Skin of body (tissue), 2 donors: Measurements from ENCODE around the gene ACSL6. TPM values are rescaled to one million over a fixed set of nuclear protein-coding genes. Genes with fewer than 3 reads are reported as not detected.

Source experiments
- DNase-seq: peaks from one replicate; lab custom pipeline; 2025; lab: John Stamatoyannopoulos, UW
- total RNA-seq: library from RNA; depleted of rRNA; stranded (reverse); fragments of >200 nt; gene quantifications from one replicate; pipeline ENCODE4 v1.2.3, GENCODE V29; 2014

Gene ACSL6
- total RNA-seq, 1 donor from 2014 or later: 3.7 TPM

- DNase-seq: no peak
Observed at GRCh38 chr5:131979816-131980215, 31.6 kb downstream of the ACSL6 start.

GRCh38 chr5:131977212-131977604, 34.2 kb downstream of the ACSL6 start:
- DNase-seq: no peak

GRCh38 chr5:131976414-131977211, 34.8 kb downstream of the ACSL6 start:
- no peak for DNase-seq

GRCh38 chr5:131974956-131975726, 36.3 kb downstream of the ACSL6 start:
- DNase-seq: no peak

GRCh38 chr5:131974622-131974955, 36.9 kb downstream of the ACSL6 start:
- no peak for DNase-seq

DNA sequence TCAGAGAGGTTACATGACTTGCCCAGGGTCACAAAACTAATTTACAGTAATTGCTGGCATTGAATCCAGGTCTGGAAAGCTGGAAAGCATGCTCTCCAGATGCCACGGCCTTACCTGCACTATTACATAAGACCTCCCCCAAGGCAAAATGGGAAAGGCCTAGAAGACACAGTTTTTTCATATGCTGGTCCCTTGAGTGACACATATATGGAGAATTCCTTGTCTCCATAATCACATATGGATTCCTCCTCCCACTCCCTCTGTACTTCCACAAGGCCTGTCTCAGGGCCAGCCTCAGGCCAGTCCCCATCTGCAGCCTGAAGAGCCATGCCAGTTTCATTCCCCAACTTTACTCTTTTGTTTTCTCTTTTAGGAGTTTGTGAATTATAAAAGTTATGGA, 37.4 kb downstream of the ACSL6 start:
- DNase-seq: no peak

DNA sequence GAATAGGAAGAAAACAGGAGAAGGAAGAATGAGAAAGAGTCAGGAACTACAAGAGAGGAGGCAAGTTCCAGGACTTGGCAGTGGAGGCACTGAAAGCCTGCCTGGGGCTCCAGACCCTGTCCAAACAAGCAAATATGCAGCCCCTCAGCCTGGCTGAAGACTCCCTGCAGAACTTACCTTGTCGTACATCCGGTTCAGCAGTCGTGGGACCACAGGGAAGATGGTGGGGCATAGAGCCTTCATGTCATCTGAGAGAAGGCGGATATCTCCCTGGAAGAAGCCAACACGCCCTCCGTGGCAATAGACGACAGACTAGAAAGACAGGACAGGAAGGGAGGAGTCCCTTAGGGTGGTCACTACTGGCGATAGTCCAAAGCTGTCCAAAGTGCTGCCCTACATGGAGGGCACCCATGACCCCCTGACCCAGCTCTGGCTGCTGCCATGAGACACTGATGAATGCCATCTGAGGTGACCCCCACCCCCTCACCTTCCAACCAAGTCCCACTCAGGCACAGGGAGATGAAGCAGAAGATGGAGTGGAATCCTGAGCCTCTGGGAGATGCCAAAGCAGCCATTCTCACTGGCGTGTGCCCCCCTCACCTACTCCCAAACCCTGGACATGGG, 38.3 kb downstream of the ACSL6 start:
- DNase-seq: no peak

- DNase-seq: no peak
Observed at GRCh38 chr5:131968396-131968954, 43.0 kb downstream of the ACSL6 start.

DNA sequence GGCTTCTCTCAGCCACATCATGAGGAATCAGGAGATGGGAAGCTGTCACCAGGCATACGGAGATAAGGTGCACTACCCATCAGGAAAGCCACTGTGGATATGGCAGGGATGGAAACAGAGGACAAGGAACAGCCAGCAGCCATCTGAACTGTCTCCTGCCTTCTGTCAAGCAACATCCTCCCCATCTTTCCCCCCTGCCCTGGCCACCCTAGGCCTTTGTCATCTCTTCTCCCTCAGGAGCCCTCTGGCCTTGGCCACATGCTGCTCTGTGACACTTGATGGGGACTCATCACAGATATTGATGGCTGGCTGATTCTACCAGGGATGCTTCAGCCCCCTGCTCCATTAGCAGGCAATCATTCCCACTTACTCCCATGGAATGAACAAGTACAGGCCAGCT, 44.9 kb downstream of the ACSL6 start:
- DNase-seq: no peak

GRCh38 chr5:131965826-131966415, 45.5 kb downstream of the ACSL6 start:
- no peak for DNase-seq

- no peak for DNase-seq
Observed at GRCh38 chr5:131959906-131960305, 51.6 kb downstream of the ACSL6 start.

DNA sequence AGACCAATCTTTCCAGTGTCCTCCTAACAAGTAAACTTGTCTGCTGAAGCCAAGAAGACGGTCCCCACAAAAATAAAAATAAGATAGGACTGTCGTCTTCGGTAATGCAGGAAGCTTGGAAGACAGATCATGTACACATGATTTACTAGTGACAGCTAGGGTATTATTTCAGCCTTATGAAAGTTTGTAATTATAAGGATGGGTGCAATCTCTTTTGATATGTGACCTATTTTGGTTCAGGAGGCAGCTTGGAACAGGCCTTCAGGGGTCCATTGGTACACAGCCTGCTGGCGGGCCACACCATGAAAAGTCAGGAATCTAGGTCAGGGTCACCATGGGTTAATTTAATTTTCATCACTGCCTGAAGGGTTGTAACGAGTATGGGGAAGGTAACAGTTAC, 52.3 kb downstream of the ACSL6 start:
- no peak for DNase-seq

DNA sequence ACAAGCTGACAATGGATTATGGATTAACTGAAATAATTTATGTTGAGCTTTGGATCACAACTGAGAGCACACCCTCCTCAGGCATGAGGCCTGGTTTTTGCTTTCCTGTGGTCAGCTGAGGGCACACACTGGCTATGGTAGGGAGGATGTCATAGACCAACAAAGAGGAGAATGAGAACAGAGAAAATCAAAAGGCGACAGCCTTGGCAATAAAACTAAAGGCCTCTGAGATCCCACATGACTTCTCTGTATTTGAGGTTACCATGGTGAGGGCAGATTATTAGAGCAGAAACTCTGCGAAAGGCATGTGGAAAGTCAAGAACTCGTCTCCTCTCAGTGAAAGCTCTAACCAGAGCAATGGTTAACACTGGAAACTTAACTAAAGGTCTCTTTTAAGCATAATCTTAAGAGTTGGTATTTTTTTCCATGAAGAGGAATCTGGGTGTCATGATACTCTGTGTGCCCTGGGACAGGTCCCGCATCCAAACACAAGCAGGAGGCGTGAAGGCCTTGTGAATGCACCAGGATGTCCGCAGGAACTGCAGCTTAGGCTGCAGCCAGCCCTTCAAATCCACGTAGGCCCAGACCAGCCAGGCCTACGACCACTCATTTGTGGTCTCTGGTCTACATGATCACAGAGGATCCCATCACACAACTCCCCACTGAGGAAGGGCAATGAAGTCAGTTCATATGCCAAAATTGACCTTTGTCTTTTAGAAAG, 53.6 kb downstream of the ACSL6 start:
- DNase-seq: no peak

DNA sequence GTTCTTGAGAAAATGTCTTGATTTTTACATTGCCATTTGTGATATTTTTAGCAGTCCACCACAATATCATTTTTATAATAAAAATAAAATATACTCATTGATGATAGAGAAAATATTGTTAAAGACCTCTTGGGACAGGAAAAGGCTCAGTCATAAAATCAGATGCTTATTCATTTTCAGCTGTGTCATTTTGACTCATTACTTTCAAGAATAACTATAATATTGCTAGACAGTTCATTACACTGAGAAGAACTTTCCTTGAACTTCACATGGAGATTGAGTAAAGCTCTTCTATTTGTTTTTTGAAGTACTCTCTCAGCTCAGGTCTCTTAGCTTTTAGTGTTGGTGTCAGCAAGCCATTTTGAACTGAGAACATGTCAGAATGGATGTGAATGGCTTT, 57.5 kb downstream of the ACSL6 start:
- no peak for DNase-seq

- peak; percentile 58 for DNase-seq
Observed at GRCh38 chr5:131952301-131952857, 59.1 kb downstream of the ACSL6 start.

DNA sequence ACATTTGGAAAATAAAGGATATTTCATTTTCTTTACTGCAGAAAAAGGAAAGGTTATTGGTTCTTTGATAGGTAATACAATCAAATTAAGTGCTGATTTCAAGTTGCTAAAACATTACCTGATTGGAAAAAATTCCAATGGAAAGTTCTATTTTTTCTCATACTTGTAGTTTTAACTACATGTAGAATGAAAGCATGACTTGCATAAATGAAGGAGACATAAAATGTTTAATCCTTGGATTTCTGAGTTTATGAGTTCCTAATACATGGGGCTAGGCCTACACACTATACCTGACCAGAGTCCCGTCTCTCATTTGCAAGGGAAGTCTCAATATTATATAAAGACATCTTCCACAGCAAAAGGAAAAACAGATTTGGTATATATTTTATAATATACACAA, 60.8 kb downstream of the ACSL6 start:
- no peak for DNase-seq

DNA sequence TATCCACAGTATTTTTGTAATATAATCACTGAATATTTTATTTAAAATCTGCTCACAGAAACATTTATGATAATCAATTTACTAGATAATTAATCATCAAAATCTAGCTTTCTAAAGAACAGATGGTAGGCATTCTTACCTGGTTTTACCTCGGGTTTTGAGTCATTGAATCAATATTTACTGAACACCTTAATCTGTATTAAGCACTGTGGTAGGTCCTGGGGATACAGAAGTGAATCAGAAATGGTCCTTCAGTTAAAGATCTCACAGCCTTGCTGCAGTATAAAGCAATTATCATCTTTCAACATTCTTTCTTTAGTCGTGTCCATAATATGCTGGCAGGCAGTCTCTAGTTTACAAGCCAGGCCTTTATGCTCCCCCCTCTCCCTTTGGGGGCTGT, 64.0 kb downstream of the ACSL6 start:
- DNase-seq: no peak

- no peak for DNase-seq
Observed at GRCh38 chr5:131945551-131946168, 65.8 kb downstream of the ACSL6 start, which contains the start of gene MEIKIN. Gene MEIKIN, minus strand, starts transcription at chr5:131945663. Its CDS starts 158 bp downstream, at chr5:131945505.

DNA sequence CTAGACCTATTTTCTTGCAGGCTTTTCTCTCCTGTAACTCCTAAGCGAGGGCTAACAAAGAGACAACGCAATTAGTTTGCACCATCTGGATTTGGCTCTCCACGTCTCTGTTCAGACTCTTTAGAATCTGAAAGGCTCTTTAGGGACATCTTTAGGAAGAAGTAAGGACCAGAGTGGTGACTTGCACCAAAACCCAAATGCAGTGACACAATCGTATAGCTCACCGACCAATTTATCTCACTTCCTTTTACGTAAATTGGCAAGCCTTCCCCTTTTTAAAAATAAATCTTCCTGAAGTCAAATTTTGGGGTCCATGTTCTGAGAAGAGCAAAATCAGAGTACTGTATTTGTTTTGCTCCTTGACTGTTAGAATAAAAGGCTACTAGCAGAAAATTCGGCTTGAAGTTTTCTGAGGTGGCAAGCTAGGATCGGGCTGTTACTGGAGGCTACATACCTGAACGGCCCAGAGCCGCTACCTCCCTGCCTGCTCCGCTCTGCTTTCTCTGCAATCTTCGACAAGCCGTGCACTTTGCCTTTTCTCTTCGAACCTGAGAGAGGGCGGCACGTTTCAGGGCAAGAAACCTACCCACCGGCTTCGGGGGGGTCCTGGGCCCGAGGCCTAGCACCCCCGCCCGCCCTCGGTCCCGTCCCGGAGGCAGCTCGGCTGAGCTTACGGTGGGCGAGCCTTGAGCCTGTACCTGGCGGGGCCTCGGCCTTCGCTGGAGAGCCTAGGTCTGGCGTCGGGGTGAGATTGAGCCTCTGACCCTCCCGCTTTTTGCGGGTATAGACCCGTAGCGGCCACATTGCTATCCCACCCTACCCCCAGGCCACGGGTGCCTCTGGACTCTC, 66.5 kb downstream of the ACSL6 start:
- DNase-seq: no peak
